NCI-H82 (cell line): ENCODE results near the gene CCDC137.

Source experiments
- DNase-seq: peaks from one replicate; lab custom pipeline; 2025; lab: John Stamatoyannopoulos, UW

The CCDC137 gene

DNA sequence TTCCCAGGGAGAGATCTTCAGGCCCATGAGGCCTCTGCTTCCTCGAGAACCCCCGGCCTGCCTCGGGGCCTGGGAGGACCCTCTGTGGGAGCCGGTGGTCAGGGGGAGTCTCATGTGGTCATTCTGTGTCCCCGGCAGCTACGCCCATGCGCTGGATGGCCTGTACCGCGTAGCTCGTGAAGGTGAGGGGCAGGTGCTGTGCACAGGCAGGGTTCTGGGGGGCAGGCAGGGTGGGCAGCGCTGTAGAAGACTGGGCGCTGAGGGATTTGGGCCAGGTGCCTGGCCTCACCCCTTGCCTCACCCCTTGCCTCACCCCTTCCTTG, 50.1 kb downstream of the CCDC137 start:
- DNase-seq = no peak

DNA sequence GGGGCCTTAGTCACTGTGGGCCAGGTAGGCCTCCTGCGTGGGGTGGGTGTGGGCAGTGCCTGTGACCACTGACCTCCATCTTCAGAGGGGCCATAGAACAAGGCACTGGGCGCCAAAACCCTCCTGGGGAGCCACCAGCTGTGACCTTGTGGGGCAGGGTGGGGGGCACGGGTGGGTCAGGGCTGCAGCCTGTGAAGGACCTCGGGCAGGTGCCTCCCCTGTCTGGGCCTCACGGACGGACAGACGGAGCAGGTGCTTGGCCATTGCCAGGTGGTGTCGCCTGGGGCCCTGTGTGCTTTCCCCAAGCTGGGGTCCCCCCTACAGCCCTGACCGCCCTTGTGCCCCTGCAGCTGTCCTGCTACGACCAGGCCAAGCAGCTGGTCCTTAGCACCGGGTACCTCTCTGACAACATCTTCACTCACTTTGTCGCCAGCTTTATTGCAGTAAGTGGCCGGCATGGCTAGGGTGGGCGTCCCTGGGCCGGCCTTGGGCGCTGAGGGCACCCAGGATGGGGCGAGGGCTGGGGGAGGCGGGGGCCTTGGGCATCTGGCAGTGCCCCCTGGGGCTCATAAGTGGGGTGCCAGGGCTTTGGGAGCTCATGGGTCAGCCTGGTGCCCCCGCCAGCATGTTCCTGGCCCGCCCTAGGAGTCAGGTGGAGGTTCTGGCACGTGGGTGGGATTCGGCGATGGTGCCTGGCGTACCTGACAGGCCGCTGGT, 50.7 kb downstream of the CCDC137 start:
- no peak for DNase-seq

DNA sequence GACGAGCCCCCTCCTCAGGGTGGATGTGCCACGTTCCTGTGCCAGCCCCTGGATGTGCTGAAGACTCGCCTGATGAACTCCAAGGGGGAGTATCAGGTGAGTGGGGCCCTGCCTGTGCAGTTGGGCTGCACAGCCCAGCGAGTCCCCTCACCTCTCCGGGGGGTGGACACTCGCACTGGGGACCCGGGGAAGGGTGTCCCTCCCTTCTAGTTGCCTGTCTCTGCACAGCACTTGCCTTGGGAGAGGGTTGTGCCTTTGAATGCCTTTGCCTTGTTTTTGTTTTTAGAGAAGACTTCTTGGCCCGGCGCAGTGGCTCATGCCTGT, 51.2 kb downstream of the CCDC137 start:
- no peak for DNase-seq

DNA sequence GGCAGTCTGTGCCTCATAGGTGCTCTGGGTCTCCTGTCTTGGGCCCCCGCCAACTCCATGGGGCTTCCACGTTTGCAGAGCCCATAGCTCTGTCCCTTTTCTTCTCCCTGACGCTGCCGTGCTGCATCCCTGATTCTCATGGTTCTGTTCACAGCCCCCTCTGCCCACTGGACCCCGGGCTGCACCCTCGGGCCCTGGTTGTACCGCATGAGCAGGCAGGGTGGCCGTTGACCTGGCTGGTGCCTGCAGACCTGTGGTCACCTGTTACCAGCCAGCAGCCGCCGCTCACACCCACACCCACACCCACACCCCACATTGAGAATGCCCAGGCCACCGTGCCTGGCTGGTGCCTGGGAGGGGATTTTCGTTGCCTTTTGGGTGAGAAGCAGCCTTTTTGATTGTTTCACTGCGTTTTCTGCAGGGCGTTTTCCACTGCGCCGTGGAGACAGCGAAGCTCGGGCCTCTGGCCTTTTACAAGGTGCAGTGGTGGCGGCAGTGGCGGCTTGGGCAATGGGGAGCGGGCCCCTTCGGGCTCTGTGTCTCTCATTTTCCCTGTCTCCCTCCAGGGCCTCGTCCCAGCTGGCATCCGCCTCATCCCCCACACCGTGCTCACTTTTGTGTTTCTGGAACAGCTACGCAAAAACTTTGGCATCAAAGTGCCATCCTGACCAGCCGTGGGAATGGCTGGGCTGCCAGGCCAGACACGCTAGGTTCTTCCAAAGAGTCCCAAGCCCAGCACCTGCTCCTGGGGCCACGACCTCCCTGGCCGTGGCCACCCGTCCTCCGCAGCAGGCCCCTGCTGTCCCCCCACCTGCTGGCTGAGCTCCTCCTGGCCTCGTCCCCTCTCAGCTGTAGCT, 53.1 kb downstream of the CCDC137 start:
- DNase-seq = no peak

DNA sequence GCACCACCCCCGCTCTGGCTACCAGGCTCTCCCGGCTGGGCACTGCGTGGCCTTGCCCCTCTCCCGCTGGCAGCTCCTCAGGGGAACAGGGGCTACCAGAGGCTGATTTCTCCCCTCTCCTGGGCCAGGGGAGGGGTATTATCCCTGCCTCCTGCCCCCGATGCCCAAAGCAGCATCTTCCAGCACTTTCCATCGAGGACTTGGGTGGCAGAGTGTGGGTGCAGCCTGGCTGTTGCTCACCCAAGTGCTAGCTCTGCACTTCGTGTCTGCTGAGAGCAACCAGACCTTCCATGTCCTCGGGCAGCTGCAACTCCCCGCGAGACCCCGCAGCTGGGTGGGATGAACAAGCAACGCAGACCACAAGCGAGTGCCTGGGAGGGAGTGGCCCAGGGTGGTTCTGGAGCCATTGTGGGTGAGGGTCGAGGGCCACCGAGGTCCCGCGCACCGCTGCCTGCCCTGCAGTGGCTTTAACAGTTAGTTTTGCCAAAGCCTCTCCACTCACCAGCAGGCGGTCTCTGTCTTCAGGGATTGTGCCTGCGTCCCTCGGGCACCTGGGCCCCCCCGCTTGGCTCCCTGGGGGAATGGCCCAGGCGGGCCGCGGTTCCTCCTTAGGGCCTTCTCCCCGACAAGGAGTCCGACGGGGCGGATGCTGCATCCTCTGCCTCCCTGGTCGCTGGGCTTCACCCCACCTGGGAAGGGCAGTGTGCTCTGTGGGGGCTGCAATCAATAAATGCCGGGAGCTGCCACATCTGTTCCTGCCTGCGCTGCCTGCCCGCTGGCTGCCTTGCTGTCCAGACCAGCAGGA, 53.9 kb downstream of the CCDC137 start:
- no peak for DNase-seq

DNA sequence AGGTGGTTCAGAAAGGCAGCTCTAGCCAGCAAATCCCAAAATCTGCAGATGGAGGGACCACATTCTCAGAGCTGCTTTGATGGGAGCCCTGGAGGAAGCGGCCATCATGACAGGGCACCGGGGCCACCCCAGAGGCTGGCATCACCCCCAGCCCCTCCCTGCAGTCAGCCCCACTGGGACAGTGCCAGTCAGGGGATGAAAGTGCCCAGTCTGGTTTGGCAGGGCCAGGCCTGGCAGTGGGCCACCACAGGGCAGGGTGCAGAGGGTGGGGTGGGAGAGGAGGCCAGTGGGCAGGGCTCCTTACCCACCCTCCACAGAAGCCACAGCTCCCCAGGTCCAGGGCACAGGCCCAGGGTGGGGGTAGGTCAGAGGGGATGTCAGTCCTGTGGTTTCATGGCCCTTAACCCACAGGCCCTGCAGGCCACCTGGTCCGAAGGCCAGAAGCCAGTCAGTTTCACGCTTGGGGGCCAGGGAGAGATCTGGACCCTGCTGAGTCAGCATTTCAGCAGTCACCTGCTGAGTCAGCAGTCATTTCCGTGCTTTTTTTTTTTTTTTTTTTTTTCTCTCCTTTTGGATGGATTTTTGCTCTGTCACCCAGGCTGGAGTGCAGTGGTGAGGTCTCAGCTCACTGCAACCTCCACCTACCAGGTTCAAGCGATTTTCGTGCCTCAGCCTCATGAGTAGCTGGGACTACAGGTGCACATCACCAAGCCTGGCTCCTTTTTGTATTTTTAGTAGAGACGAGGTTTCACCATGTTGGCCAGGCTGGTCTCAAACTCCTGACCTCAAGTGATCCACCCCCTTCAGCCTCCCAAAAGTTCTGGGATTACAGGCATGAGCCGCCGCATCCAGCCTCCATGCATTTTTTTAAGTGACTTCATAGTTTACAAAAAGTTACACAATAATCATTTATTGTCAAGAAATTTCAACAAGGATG, 55.9 kb downstream of the CCDC137 start:
- DNase-seq = no peak
